Liver (tissue), 9 donors: ENCODE measurements around the gene ELN. TPM values are rescaled to one million over a fixed set of nuclear protein-coding genes. Genes with fewer than 3 reads are reported as not detected.

Experiments used
- DNase-seq: peaks from one replicate; pipeline ENCODE4 v3.0.0-alpha.2; 2017; ENCODE audit warnings: low spot score
- H3K27ac ChIP-seq, 2 donors: one replicate each; pipeline ENCODE4 v1.7.0; 2013; ENCODE audit warnings: inconsistent platforms in 2 of 2, low read length in 2 of 2, control low read depth in 1 of 2, low read depth in 1 of 2, mild to moderate bottlenecking in 1 of 2
- H3K27me3 ChIP-seq, 4 donors: one replicate each; pipeline versions ENCODE4 v1.6.1 to v1.7.0; 2013; ENCODE audit warnings: low read length in 3 of 4, inconsistent platforms in 1 of 4, mild to moderate bottlenecking in 1 of 4, moderate library complexity in 1 of 4; ENCODE audit not compliant: control insufficient read depth in 4 of 4, insufficient read depth in 4 of 4
- H3K36me3 ChIP-seq, 4 donors: one replicate each; pipeline versions ENCODE4 v1.6.1 to v1.7.0; 2013; ENCODE audit warnings: low read length in 3 of 4, mild to moderate bottlenecking in 3 of 4, low read depth in 1 of 4, moderate library complexity in 1 of 4; ENCODE audit not compliant: control insufficient read depth in 4 of 4, insufficient read depth in 3 of 4
- H3K4me1 ChIP-seq, 4 donors: one replicate each; pipeline versions ENCODE4 v1.6.1 to v1.7.0; 2013; ENCODE audit warnings: low read length in 3 of 4, mild to moderate bottlenecking in 3 of 4, moderate library complexity in 1 of 4; ENCODE audit not compliant: control insufficient read depth in 4 of 4, insufficient read depth in 4 of 4
- H3K4me3 ChIP-seq, 3 donors: one replicate each; pipeline versions ENCODE4 v1.6.1 to v1.7.0; 2013; ENCODE audit warnings: low read length in 3 of 3, control low read depth in 1 of 3, low read depth in 1 of 3, mild to moderate bottlenecking in 1 of 3
- H3K9ac ChIP-seq, 2 donors: one replicate each; pipeline ENCODE4 v1.7.0; 2013; ENCODE audit warnings: low read length in 2 of 2, mild to moderate bottlenecking in 2 of 2, moderate library complexity in 2 of 2, control low read depth in 1 of 2, low read depth in 1 of 2
- H3K9me3 ChIP-seq, 4 donors: one replicate each; pipeline versions ENCODE4 v1.6.1 to v1.7.0; 2013; ENCODE audit warnings: low read length in 3 of 4; ENCODE audit not compliant: control insufficient read depth in 4 of 4
- ATF3 ChIP-seq: IDR thresholded peaks from 2 replicates; pipeline ENCODE4 v1.6.1; 2016; ENCODE audit warnings: antibody characterized with exemption
- CTCF ChIP-seq: fragments of 150-350 bp; IDR thresholded peaks from 2 replicates; pipeline ENCODE4 v1.5.1; 2017; ENCODE audit warnings: improper control_type of control experiment, low read depth, low read length; ENCODE audit not compliant: missing input control
- EGR1 ChIP-seq, 2 donors: IDR thresholded peaks; 2 replicates each; pipeline ENCODE4 v1.6.1; 2016 to 2018; ENCODE audit warnings: antibody characterized with exemption in 2 of 2, low read depth in 2 of 2
- FOXA1 ChIP-seq: IDR thresholded peaks from 2 replicates; pipeline ENCODE4 v1.6.1; 2016; ENCODE audit warnings: antibody characterized with exemption
- FOXA2 ChIP-seq: IDR thresholded peaks from 2 replicates; pipeline ENCODE4 v1.6.1; 2016; ENCODE audit warnings: antibody characterized with exemption
- GABPA ChIP-seq, 2 donors: IDR thresholded peaks in 1 of 2; conservative IDR thresholded peaks in 1 of 2; 2 replicates each; pipeline ENCODE4 v1.6.1; 2016; ENCODE audit warnings: antibody characterized with exemption in 2 of 2, mild to moderate bottlenecking in 1 of 2, moderate library complexity in 1 of 2
- HNF4G ChIP-seq: IDR thresholded peaks from 2 replicates; pipeline ENCODE4 v1.6.1; 2016; ENCODE audit warnings: antibody characterized with exemption
- JUND ChIP-seq, 2 donors: IDR thresholded peaks; 2 replicates each; pipeline ENCODE4 v1.6.1; 2016; ENCODE audit warnings: antibody characterized with exemption in 2 of 2
- MAX ChIP-seq: IDR thresholded peaks from 2 replicates; pipeline ENCODE4 v1.6.1; 2016; ENCODE audit warnings: antibody characterized with exemption
- NR2F2 ChIP-seq: IDR thresholded peaks from 2 replicates; pipeline ENCODE4 v1.6.1; 2016; ENCODE audit warnings: antibody characterized with exemption
- RAD21 ChIP-seq, 2 donors: IDR thresholded peaks; 2 replicates each; pipeline ENCODE4 v1.6.1; 2016; ENCODE audit warnings: antibody characterized with exemption in 2 of 2, mild to moderate bottlenecking in 2 of 2
- REST ChIP-seq: IDR thresholded peaks from 2 replicates; pipeline ENCODE4 v1.6.1; 2016; ENCODE audit warnings: antibody characterized with exemption, mild to moderate bottlenecking
- SP1 ChIP-seq: IDR thresholded peaks from 2 replicates; pipeline ENCODE4 v1.6.1; 2018; ENCODE audit warnings: antibody characterized with exemption, mild to moderate bottlenecking
- YY1 ChIP-seq: IDR thresholded peaks from 2 replicates; pipeline ENCODE4 v1.6.1; 2016; ENCODE audit warnings: antibody characterized with exemption, mild to moderate bottlenecking
- ZBTB33 ChIP-seq: IDR thresholded peaks from 2 replicates; pipeline ENCODE4 v1.6.1; 2016; ENCODE audit warnings: antibody characterized with exemption
- WGBS: extraction: QIAGEN DNeasy Blood & Tissue Kit; methylation state at CpG from one replicate; pipeline ENCODE4 v1.1.7; 2013; 5-methylcytosine and 5-hydroxymethylcytosine counted together
- polyA plus RNA-seq, 2 donors: library from polyadenylated mRNA; stranded (reverse) in 1 of 2; unstranded in 1 of 2; fragments of 200-250 nt in 1 of 2; fragments of >200 nt in 1 of 2; fragmentation: Nextera tagmentation in 1 of 2; extraction: Ambion mirVana in 1 of 2; gene quantifications; one replicate each; pipeline versions ENCODE4 v1.2.1 to v1.2.3, GENCODE V29; 2013 to 2015
- total RNA-seq, 2 donors: library from RNA; depleted of rRNA; stranded (reverse); fragments of >200 nt; gene quantifications; one replicate each; pipeline ENCODE4 v1.2.3, GENCODE V29; 2014
- donor health status: healthy.
- donor health status: healthy.
- donor health status: healthy.
- donor health status: healthy.
- donor health status: healthy.

The ELN gene
- total and polyA plus RNA-seq, 4 donors = 2.7 to 16.3 (median 9.7) TPM

GRCh38 chr7:74021546-74022320 lies 6.2 kb upstream of the ELN start:
- H3K36me3 ChIP-seq = no peaks in the 10 kb centered on the region
- peaks cover 0 to 5% (median 3%) of the 10 kb centered on the region in 4 donors for H3K4me1 ChIP-seq
- WGBS = 72% methylated on average over 26 of the region's 26 CpGs
- TF ChIP-seq NR2F2 (no peak), JUND (IDR thresholded peaks at IDR 0.05) (no peak), HNF4G (no peak), FOXA2 (no peak), ATF3 (no peak), YY1 (no peak), ZBTB33 (no peak), RAD21 (IDR thresholded peaks at IDR 0.05) (no peak), MAX (no peak), CTCF (no peak), EGR1 (IDR thresholded peaks at IDR 0.05; ENCODE audit: low read depth in 2 of 2) (no peak), GABPA (IDR thresholded peaks at IDR 0.05 in 1 of 2, conservative IDR thresholded peaks at IDR 0.05 in 1 of 2) (no peak), SP1 (no peak), REST (no peak), FOXA1 (no peak)
- no peak for DNase-seq
- H3K4me3 ChIP-seq = no peak overlapping the region
- H3K9ac ChIP-seq = no peak overlapping the region
- H3K9me3 ChIP-seq = no peaks in the 10 kb centered on the region
- H3K27ac ChIP-seq = no peak overlapping the region
- no peaks in the 10 kb centered on the region for H3K27me3 ChIP-seq

- no peaks in the 10 kb centered on the region for H3K27me3 ChIP-seq
- H3K9ac ChIP-seq = no peak overlapping the region
- no peak for TF ChIP-seq FOXA1
- no peak for TF ChIP-seq MAX
Observed at GRCh38 chr7:74022507-74022906, 5.5 kb upstream of the ELN start.

More at GRCh38 chr7:74022507-74022906, 5.5 kb upstream of the ELN start:
- no peaks in the 10 kb centered on the region for H3K9me3 ChIP-seq
- peaks cover 0 to 10% (median 6%) of the 10 kb centered on the region in 4 donors for H3K4me1 ChIP-seq
- H3K4me3 ChIP-seq = no peak overlapping the region
- WGBS = 83% methylated on average over 7 of the region's 7 CpGs
- H3K36me3 ChIP-seq = no peaks in the 10 kb centered on the region
- DNase-seq = no peak
- no peak overlapping the region for H3K27ac ChIP-seq
